PC-9 (cell line): ENCODE results near the gene THOC2. TPM values are rescaled to one million over a fixed set of nuclear protein-coding genes. Genes with fewer than 3 reads are reported as not detected.
"Not testable (repeated sequence)": the region's sequence is repeated elsewhere in the genome, so short reads cannot be mapped to it uniquely, and the experiment has no call there.

Experiments
- BruUV-seq: library from RNA; stranded (reverse); fragments of 400-500 nt; replicated peaks from 2 replicates; lab custom pipeline; 2021; lab: Mats Ljungman, UMichigan
- CTCF ChIA-PET: fragments of 300-600 bp; sonication (Branson Sonifier 250); formaldehyde crosslinking; loops from one replicate; lab custom pipeline; 2022; ENCODE audit warnings: antibody characterized with exemption; lab: Charles Lee
- POLR2A ChIA-PET: fragments of 300-600 bp; sonication (Branson Sonifier 250); formaldehyde crosslinking; loops from one replicate; lab custom pipeline; 2022; ENCODE audit warnings: antibody characterized with exemption; ENCODE audit not compliant: unreplicated experiment; lab: Charles Lee
- DNase-seq, 2 experiments: peaks; one replicate each; pipeline versions ENCODE4 v3.0.0 to v3.0.0-alpha.2; 2015 to 2022; ENCODE audit warnings: mixed read lengths in 1 of 2
- H2AFZ ChIP-seq: fragments of 200-600 bp; sonication (generic); 2 replicates; pipeline ENCODE4 v1.8.1; 2017; ENCODE audit warnings: antibody characterized with exemption
- H3F3A ChIP-seq: fragments of 200-600 bp; sonication (generic); 2 replicates; pipeline ENCODE4 v1.8.1; 2017; ENCODE audit warnings: antibody characterized with exemption, mild to moderate bottlenecking, low read depth; ENCODE audit not compliant: insufficient read depth
- H3K27ac ChIP-seq: fragments of 200-600 bp; sonication (generic); 2 replicates; pipeline ENCODE4 v1.6.1; 2016; ENCODE audit warnings: mixed run types
- H3K27me3 ChIP-seq: fragments of 200-600 bp; sonication (generic); 2 replicates; pipeline ENCODE4 v1.6.1; 2016; ENCODE audit warnings: low read depth, mixed run types; ENCODE audit not compliant: insufficient read depth
- H3K36me3 ChIP-seq: fragments of 200-600 bp; sonication (generic); 2 replicates; pipeline ENCODE4 v1.6.1; 2016; ENCODE audit warnings: low read depth, mixed run types
- H3K4me1 ChIP-seq: fragments of 200-600 bp; sonication (generic); replicated peaks from 2 replicates; pipeline ENCODE4 v1.6.1; 2016; ENCODE audit warnings: mixed run types; ENCODE audit not compliant: insufficient read depth
- H3K4me2 ChIP-seq: fragments of 200-600 bp; sonication (generic); 2 replicates; pipeline ENCODE4 v1.6.1; 2017; ENCODE audit warnings: mixed run types
- H3K4me3 ChIP-seq: fragments of 200-600 bp; sonication (generic); 2 replicates; pipeline ENCODE4 v1.6.1; 2016; ENCODE audit warnings: mixed run types
- H3K79me2 ChIP-seq: fragments of 200-600 bp; sonication (generic); 2 replicates; pipeline ENCODE4 v1.6.1; 2017; ENCODE audit warnings: low read depth, mixed run types
- H3K9me2 ChIP-seq: fragments of 200-600 bp; sonication (generic); 2 replicates; pipeline ENCODE4 v1.8.1; 2017; ENCODE audit warnings: mild to moderate bottlenecking; ENCODE audit not compliant: insufficient read depth
- H3K9me3 ChIP-seq: fragments of 200-600 bp; sonication (generic); 2 replicates; pipeline ENCODE4 v1.8.1; 2016; ENCODE audit warnings: low read depth; ENCODE audit not compliant: insufficient read depth
- H4K20me1 ChIP-seq: fragments of 200-600 bp; sonication (generic); 2 replicates; pipeline ENCODE4 v1.8.1; 2017; ENCODE audit not compliant: insufficient read depth
- CTCF ChIP-seq: fragments of 200-600 bp; sonication (generic); conservative IDR thresholded peaks from 2 replicates; pipeline ENCODE4 v1.6.1; 2017; ENCODE audit warnings: mixed run types, antibody characterized with exemption, mild to moderate bottlenecking, moderate library complexity
- EZH2 ChIP-seq: fragments of 200-600 bp; sonication (generic); IDR thresholded peaks from 2 replicates; pipeline ENCODE4 v1.8.0; 2017; ENCODE audit warnings: antibody characterized with exemption, low read depth
- intact Hi-C: fragments of 100-400 bp; cut with micrococcal nuclease; formaldehyde crosslinking; loops from one replicate; pipeline ENCODE4 v1.10.0; 2022; ENCODE audit not compliant: unreplicated experiment
- total RNA-seq: library from RNA; stranded (reverse); gene quantifications from 2 replicates; pipeline ENCODE4 v1.2.3, GENCODE V29; 2021

The THOC2 gene
- total RNA-seq, 1 experiment from 2014 or later: 158 TPM

- H3K9me2 ChIP-seq: no peaks in the 10 kb centered on the region
- peaks cover 15% of the 10 kb centered on the region for H3K4me1 ChIP-seq
- H3K79me2 ChIP-seq: no peaks in the 10 kb centered on the region
- DNase-seq: no peak
- no peak overlapping the region for H3K4me3 ChIP-seq
- H3K36me3 ChIP-seq: no peaks in the 10 kb centered on the region
- H4K20me1 ChIP-seq: no peaks in the 10 kb centered on the region
- H3F3A ChIP-seq: peaks cover 7% of the 10 kb centered on the region; the same call in 1 of the 2 replicates
- ChIA-PET CTCF (no interaction called here), POLR2A (no interaction called here)
- intact Hi-C loops: no loop called here
- no peaks in the 10 kb centered on the region for H3K9me3 ChIP-seq
- no TSS peak for BruUV-seq
- no peak overlapping the region for H3K27ac ChIP-seq
- no peak for TF ChIP-seq EZH2
- no peak for TF ChIP-seq CTCF
- H3K4me2 ChIP-seq: no peak overlapping the region
- no peaks in the 10 kb centered on the region for H3K27me3 ChIP-seq
- no peak overlapping the region for H2AFZ ChIP-seq
Measured at GRCh38 chrX:123588723-123589122, 144.1 kb downstream of the THOC2 start.

GRCh38 chrX:123581586-123581985 lies 151.3 kb downstream of the THOC2 start:
- no peaks in the 10 kb centered on the region for H3F3A ChIP-seq
- H3K79me2 ChIP-seq: no peaks in the 10 kb centered on the region
- BruUV-seq: no TSS peak
- H3K4me2 ChIP-seq: no peak overlapping the region
- H3K9me2 ChIP-seq: no peaks in the 10 kb centered on the region
- no peaks in the 10 kb centered on the region for H3K9me3 ChIP-seq
- no peaks in the 10 kb centered on the region for H3K36me3 ChIP-seq
- no peak overlapping the region for H3K27ac ChIP-seq
- no peaks in the 10 kb centered on the region for H3K27me3 ChIP-seq
- intact Hi-C loops: no loop called here
- DNase-seq: no peak
- no peak overlapping the region for H3K4me3 ChIP-seq
- TF ChIP-seq CTCF (no peak), EZH2 (no peak)
- H3K4me1 ChIP-seq: no peaks in the 10 kb centered on the region
- H4K20me1 ChIP-seq: no peaks in the 10 kb centered on the region; the same call in 1 of the 2 replicates
- CTCF ChIA-PET: no interaction called here
- no peak overlapping the region for H2AFZ ChIP-seq
- POLR2A ChIA-PET: no interaction called here

GRCh38 chrX:123580792-123581191 lies 152.1 kb downstream of the THOC2 start:
- no peak overlapping the region for H3K4me3 ChIP-seq
- H3K27ac ChIP-seq: no peak overlapping the region
- POLR2A ChIA-PET: no interaction called here
- BruUV-seq: no TSS peak
- no peaks in the 10 kb centered on the region for H3K9me3 ChIP-seq
- no peaks in the 10 kb centered on the region for H3F3A ChIP-seq
- no peaks in the 10 kb centered on the region for H3K79me2 ChIP-seq
- H4K20me1 ChIP-seq: no peaks in the 10 kb centered on the region; the same call in 1 of the 2 replicates
- no peaks in the 10 kb centered on the region for H3K4me1 ChIP-seq
- H2AFZ ChIP-seq: no peak overlapping the region
- no peak overlapping the region for H3K4me2 ChIP-seq
- DNase-seq: no peak
- H3K36me3 ChIP-seq: no peaks in the 10 kb centered on the region
- H3K27me3 ChIP-seq: no peaks in the 10 kb centered on the region
- intact Hi-C loops: no loop called here
- CTCF ChIA-PET: no interaction called here
- no peaks in the 10 kb centered on the region for H3K9me2 ChIP-seq
- TF ChIP-seq EZH2: no peak
- TF ChIP-seq CTCF: no peak

- H3K36me3 ChIP-seq, BruUV-seq, H3K9me2 ChIP-seq, H3K4me3 ChIP-seq, H3K27ac ChIP-seq, H4K20me1 ChIP-seq, H2AFZ ChIP-seq, DNase-seq, H3F3A ChIP-seq, CTCF ChIA-PET, POLR2A ChIA-PET, H3K27me3 ChIP-seq, H3K9me3 ChIP-seq, H3K4me2 ChIP-seq, H3K79me2 ChIP-seq, intact Hi-C loops: not testable (repeated sequence)
- peaks cover 20% of the 10 kb centered on the region for H3K4me1 ChIP-seq
Measured at GRCh38 chrX:123574027-123574426, 158.8 kb downstream of the THOC2 start.
